ENCODE data around the gene RPGR. TPM values are rescaled to one million over a fixed set of nuclear protein-coding genes. Genes with fewer than 3 reads are reported as not detected.

The RPGR gene
- total RNA-seq, 1 experiment from 2014 or later = 46.2 TPM

DNA sequence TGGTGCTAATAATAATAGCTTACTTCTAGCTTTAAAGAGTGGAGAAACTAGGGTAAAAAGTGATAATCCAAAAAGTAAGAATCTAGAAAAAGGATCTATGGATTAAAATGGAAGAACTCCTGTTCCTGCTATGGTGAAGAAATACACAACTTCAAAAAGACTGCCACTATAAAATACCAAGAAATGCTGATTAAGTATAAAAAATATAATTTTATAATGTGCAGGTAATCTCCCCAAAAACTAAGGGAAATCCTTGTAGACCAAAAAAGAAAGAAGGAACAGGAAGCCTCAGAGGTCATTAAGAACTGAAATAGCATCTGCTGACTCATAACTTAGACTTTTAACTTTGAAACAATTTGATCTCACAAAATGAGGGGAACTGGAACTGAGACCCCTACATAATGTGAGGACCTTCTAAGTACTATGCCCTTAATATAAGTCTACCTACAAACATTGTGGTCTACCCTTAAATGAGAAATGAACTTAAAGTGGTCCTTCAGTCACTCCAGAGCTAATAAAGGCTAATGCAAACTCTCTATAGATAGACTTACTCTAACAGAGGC, 56.1 kb downstream of the RPGR start:
- DNase-seq (ENCODE audit: extremely low read depth, low read depth) = no peak

DNA sequence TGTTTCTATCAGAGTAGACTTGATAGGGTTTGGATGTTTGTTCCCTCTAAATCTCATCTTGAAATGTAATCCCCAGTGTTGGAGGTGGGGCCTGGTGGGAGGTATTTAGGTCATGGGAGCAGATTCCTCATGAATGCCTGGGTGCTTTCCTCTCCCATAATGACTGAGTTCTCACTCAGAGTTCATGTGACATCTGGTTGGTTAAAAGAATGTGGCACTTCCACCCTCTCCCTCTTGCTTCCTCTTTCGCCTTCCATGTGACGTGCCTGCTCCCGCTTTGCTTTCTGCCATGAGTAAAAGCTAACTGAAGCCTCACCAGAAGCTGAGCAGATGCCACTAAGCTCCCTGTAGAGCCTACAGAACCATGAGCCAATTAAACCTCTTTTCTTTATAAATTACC, 59.3 kb downstream of the RPGR start:
- no peak for DNase-seq (ENCODE audit: extremely low read depth, low read depth)

GRCh38 chrX:38262715-38263620, 64.3 kb downstream of the RPGR start:
- no peak for DNase-seq (ENCODE audit: extremely low read depth, low read depth)

GRCh38 chrX:38260231-38260630, 67.1 kb downstream of the RPGR start:
- peak; percentile 58 for DNase-seq (ENCODE audit: extremely low read depth, low read depth)

DNA sequence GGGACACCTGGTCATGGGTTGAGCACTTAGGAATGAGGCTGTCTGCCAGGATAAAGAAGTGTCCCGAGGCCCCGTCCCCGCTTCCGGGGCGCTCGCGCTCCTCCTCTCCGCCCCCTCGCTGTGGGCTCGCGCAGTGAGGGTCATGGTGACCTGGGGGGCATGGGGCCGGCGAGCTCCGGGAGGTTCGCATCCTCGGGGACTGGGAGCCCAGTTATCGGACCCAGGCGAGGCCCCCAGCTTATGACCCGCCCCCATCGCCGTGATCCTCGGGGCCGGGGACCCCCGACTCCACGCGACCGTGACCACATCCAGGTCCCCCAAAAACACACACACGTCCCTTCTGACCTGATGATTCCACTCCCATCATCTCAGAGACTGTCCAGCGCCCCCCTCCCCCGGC, 71.3 kb downstream of the RPGR start:
- DNase-seq (ENCODE audit: extremely low read depth, low read depth) = no peak

- no peak for DNase-seq (ENCODE audit: extremely low read depth, low read depth)
Measured at GRCh38 chrX:38249965-38250364, 77.3 kb downstream of the RPGR start.

GRCh38 chrX:38247051-38247450, 80.3 kb downstream of the RPGR start:
- DNase-seq (ENCODE audit: extremely low read depth, low read depth) = no peak

DNA sequence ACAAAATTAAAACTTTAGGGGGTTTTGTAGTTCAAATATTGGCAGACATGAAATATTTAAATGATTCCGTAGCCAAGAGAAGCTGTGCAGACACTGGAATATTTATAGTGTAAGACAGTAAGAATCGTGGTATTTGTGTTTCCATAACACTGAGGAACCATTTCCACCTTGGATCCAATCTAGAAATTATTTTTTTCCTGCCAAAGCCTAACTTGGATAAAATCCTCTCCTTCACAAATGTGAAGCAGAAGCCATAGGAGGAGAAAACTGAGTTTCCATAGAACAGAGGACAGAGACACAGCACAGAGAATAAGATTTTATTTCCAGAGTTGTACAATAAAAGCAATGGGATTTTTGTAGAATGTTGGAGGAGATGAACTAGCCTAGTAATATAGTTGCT, 86.8 kb downstream of the RPGR start:
- no peak for DNase-seq (ENCODE audit: extremely low read depth, low read depth)

- DNase-seq (ENCODE audit: extremely low read depth, low read depth) = peak; percentile 42
Measured at GRCh38 chrX:38236901-38237615, 90.3 kb downstream of the RPGR start.

GRCh38 chrX:38233891-38234667, 93.2 kb downstream of the RPGR start:
- no peak for DNase-seq (ENCODE audit: extremely low read depth, low read depth)

DNA sequence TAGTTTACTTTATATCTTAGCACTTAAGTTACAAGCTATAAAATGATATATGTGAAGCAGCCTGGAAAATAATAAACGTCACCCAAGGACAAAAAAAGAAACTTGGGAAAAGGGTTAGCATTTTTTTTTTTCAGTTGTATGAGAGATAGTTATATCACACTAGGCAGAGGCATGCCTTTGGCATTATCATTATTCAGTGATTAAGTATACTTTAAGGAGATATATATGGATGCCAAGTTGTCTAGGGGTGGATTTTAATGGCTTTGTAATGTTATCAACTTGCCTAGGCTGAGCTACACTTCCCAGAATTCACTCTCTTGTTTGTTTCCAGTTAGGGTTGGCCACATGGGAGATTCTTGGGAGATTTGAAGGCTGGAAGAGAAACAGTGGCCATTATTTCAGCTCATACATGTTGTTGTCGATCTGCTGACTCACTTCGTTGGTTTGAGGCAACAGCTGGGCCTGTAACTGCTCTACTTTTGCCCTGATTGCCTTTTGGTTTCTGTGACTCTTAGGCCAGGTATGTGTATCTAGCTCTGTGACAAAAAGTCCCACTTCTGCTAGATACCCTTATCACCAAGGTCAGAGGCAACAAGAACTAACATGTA, 95.1 kb downstream of the RPGR start:
- no peak for DNase-seq (ENCODE audit: extremely low read depth, low read depth)

DNA sequence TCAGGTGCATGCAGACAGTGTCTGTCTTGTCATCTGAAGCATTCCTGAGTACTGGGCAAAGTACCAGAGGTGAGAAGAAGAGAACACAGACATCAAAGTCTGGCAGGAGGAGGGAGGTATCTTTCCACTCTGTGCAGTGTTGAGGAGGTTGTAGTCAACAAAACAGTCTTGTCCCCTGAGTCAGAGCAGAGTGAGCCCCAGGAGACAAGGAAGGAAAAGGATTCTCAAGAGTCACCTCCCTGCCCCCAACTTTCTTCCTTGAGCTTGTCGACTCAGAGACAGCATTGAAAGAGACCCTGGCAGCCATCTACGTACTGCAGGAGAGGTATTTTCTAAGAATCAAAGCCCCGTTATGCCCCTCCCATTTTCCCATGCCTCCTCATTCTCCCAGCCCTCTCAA, 102.2 kb downstream of the RPGR start:
- no peak for DNase-seq (ENCODE audit: extremely low read depth, low read depth)

- no peak for DNase-seq (ENCODE audit: extremely low read depth, low read depth)
Measured at GRCh38 chrX:38224160-38224559, 103.1 kb downstream of the RPGR start.

- no peak for DNase-seq (ENCODE audit: extremely low read depth, low read depth)
Measured at GRCh38 chrX:38221391-38221929, 105.8 kb downstream of the RPGR start.

DNA sequence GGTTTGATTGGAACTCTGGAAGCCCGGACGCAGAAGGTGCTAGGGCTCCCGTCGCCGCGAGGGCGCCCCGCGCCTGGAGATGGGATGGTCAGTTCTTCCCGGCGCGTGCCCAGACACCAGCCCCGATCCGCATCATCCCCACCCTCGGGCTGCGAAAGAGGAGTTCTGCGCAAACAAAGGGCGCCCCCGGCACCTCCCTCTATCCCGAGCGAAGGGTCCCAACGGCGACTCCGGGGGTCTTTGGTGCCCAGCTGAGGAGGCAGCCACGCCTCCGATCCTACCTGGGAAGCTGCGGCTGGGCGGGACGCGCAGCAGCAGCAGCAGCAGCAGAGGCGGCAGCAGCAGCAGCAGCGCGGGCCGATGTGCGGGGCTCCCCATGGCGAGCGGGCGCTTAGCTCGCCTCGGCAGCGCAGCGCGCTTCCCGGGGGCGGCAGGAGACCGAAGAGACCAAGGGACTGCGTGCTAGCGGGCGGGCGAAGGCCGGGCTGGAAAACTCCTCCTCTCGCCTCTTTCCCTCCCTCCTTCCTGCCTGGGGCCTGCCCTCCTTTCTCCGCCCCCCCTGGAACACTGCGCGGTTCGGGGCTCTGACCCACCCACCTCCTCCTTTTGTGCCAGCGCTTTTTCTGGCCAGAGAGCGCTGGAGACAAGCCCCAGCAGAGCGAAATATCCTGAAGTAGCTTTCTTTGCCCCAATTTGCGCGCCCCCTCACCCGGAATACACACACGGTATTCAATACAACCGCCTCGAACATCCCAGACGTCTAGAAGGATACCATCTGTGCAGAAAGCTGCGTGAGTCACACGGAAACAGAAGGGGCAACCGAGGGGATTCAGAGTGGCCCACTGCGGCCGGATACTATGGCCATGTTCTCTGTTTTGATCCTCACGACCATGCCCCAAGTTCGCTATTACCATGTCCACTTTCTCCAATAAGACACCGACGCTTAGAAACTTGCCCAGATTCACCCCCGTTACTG, 106.6 kb downstream of the RPGR start, which contains the start of gene SRPX:
Gene SRPX, minus strand, starts transcription at position 457 of the 976 bp plus-strand sequence. Its CDS starts 79 bp downstream, at position 378.
- DNase-seq (ENCODE audit: extremely low read depth, low read depth) = no peak

- DNase-seq (ENCODE audit: extremely low read depth, low read depth) = peak; percentile 77
Measured at GRCh38 chrX:38220024-38220414, 107.3 kb downstream of the RPGR start.
